Measurements from ENCODE around the gene NKX2-4. TPM values are rescaled to one million over a fixed set of nuclear protein-coding genes. Genes with fewer than 3 reads are reported as not detected.

NKX2-4 gene
- total and polyA plus RNA-seq, 12 donors, result not detected

- Histone ChIP-seq H3K27me3 (peaks cover 39 to 100% (median 97%) of the 10 kb centered on the region in 7 donors), H3K36me3 (no peaks in the 10 kb centered on the region), H3K9me3 (no peaks in the 10 kb centered on the region), H3K27ac (no peak overlapping the region), H3K4me3 (no peak overlapping the region), H3K4me1 (peaks cover 0 to 10% (median 0%) of the 10 kb centered on the region in 9 donors)
- DNase-seq (no peak), ATAC-seq (no peak)
- intact Hi-C loops (cut with DNase I), result no loop called here
- WGBS, 2 donors, result 25 to 29% methylated on average over 5 of the region's 5 CpGs
- no peak for TF ChIP-seq CTCF (IDR thresholded peaks at IDR 0.05)
Observed at GRCh38 chr20:21399005-21399475, 1.7 kb upstream of the NKX2-4 start.

GRCh38 chr20:21398109-21399004 lies 1.0 kb upstream of the NKX2-4 start:
- H3K27me3 ChIP-seq, result peaks cover 46 to 100% (median 99%) of the 10 kb centered on the region in 7 donors
- no peak for TF ChIP-seq CTCF (IDR thresholded peaks at IDR 0.05)
- DNase-seq (no peak), ATAC-seq (no peak)
- H3K27ac ChIP-seq, result no peak overlapping the region
- WGBS, 2 donors, result 18 to 21% methylated on average over 10 of the region's 10 CpGs
- no peak overlapping the region for H3K4me3 ChIP-seq
- peaks cover 0 to 10% (median 0%) of the 10 kb centered on the region in 9 donors for H3K4me1 ChIP-seq
- H3K36me3 ChIP-seq, result no peaks in the 10 kb centered on the region
- H3K9me3 ChIP-seq, result no peaks in the 10 kb centered on the region
- intact Hi-C loops (cut with DNase I), result no loop called here

GRCh38 chr20:21396599-21397340 lies 556 bp downstream of the NKX2-4 start:
- DNase-seq (no peak), ATAC-seq (peak in 1 of 8 donors; percentile 7)
- H3K4me3 ChIP-seq, result peak overlapping the region in 5 of 10 donors; percentile 6 to 33 (median 26)
- intact Hi-C loops (cut with DNase I), result no loop called here
- 2 to 3% methylated on average over 68 to 116 of the region's 116 CpGs for WGBS, 2 donors
- no peaks in the 10 kb centered on the region for H3K9me3 ChIP-seq
- no peaks in the 10 kb centered on the region for H3K36me3 ChIP-seq
- no peak overlapping the region for H3K27ac ChIP-seq
- peaks cover 0 to 13% (median 2%) of the 10 kb centered on the region in 9 donors for H3K4me1 ChIP-seq
- no peak for TF ChIP-seq CTCF (IDR thresholded peaks at IDR 0.05)
- H3K27me3 ChIP-seq, result peaks cover 51 to 100% (median 99%) of the 10 kb centered on the region in 7 donors

Measured in heart right ventricle (tissue), 16 donors.